NCI-H1092 treated with DMSO at 0.1 percent for 48 hours (cell line): ENCODE results near the gene RIF1.
"Not testable (repeated sequence)": the region's sequence is repeated elsewhere in the genome, so short reads cannot be mapped to it uniquely, and the experiment has no call there.

Source experiments
- DNase-seq: peaks from one replicate; lab custom pipeline; 2025; lab: John Stamatoyannopoulos, UW

RIF1 gene

GRCh38 chr2:151409601-151410484 is at the start of gene RIF1:
Gene RIF1 (plus strand): TSS chr2:151409902. CDS start chr2:151410424, 522 bp downstream.
- peak; percentile 92 for DNase-seq

GRCh38 chr2:151361674-151362370 is 47.9 kb upstream of the RIF1 start:
- no peak for DNase-seq

- DNase-seq, result no peak
These were observed 46.0 kb upstream of the RIF1 start for GRCh38 chr2:151363709-151364108.

- no peak for DNase-seq
These were observed 42.1 kb upstream of the RIF1 start for GRCh38 chr2:151367571-151367970.

- no peak for DNase-seq
These were observed 35.3 kb upstream of the RIF1 start for GRCh38 chr2:151374436-151374835.

- no peak for DNase-seq
These were observed 30.5 kb upstream of the RIF1 start for GRCh38 chr2:151379169-151379568.

GRCh38 chr2:151380580-151381235 is 29.0 kb upstream of the RIF1 start:
- no peak for DNase-seq

- DNase-seq, result no peak
These were observed 28.4 kb upstream of the RIF1 start for GRCh38 chr2:151381266-151381665.

GRCh38 chr2:151388011-151388410 is 21.7 kb upstream of the RIF1 start:
- DNase-seq, result no peak

- no peak for DNase-seq
These were observed 18.3 kb upstream of the RIF1 start for GRCh38 chr2:151391436-151391835.

GRCh38 chr2:151394509-151394908 is 15.2 kb upstream of the RIF1 start:
- DNase-seq, result no peak

- DNase-seq, result no peak
These were observed 14.0 kb upstream of the RIF1 start for GRCh38 chr2:151395509-151396374.

GRCh38 chr2:151399981-151400380 is 9.7 kb upstream of the RIF1 start:
- no peak for DNase-seq

- no peak for DNase-seq
These were observed 8.6 kb upstream of the RIF1 start for GRCh38 chr2:151401149-151401548.

- no peak for DNase-seq
These were observed 5.8 kb upstream of the RIF1 start for GRCh38 chr2:151403914-151404313.

- no peak for DNase-seq
These were observed 4.3 kb upstream of the RIF1 start for GRCh38 chr2:151405376-151405775.

- DNase-seq, result no peak
These were observed 2.4 kb upstream of the RIF1 start for GRCh38 chr2:151407281-151407680.

- DNase-seq, result no peak
These were observed 708 bp upstream of the RIF1 start for GRCh38 chr2:151408788-151409600.

GRCh38 chr2:151410485-151410834 is 758 bp downstream of the RIF1 start:
- DNase-seq, result peak; percentile 49

GRCh38 chr2:151417650-151418049 is 7.9 kb downstream of the RIF1 start:
- no peak for DNase-seq

GRCh38 chr2:151421681-151422080 is 12.0 kb downstream of the RIF1 start:
- not testable (repeated sequence) for DNase-seq
